ENCODE results near the gene CHERP. TPM values are rescaled to one million over a fixed set of nuclear protein-coding genes. Genes with fewer than 3 reads are reported as not detected.
A peak's percentile ranks its signal among the peaks of the same experiment; 100 is the strongest.
"Not testable (repeated sequence)": the region's sequence is repeated elsewhere in the genome, so short reads cannot be mapped to it uniquely, and the experiment has no call there.

CHERP gene
- total RNA-seq, 1 donor from 2014 or later, result 13.8 TPM

GRCh38 chr19:16497042-16497441 is 45.2 kb downstream of the CHERP start:
- H3K27ac ChIP-seq, result peak overlapping the region; percentile 64 to 69
- H3K4me3 ChIP-seq, result peak overlapping the region; percentile 72 to 82
- DNase-seq (ENCODE audit: low spot score in 2 of 2), result no peak
- intact Hi-C loops (cut with DNase I), result no loop called here
- H3K9me3 ChIP-seq, result no peaks in the 10 kb centered on the region
- no peaks in the 10 kb centered on the region for H3K27me3 ChIP-seq
- no peak for TF ChIP-seq CTCF (IDR thresholded peaks at IDR 0.05)
- H3K36me3 ChIP-seq, result peaks cover 0 to 8% of the 10 kb centered on the region in 2 donors
- peaks cover 0 to 7% of the 10 kb centered on the region in 2 donors for H3K4me1 ChIP-seq

GRCh38 chr19:16496613-16496983 is 45.6 kb downstream of the CHERP start:
- no peaks in the 10 kb centered on the region for H3K9me3 ChIP-seq
- peaks cover 0 to 6% of the 10 kb centered on the region in 2 donors for H3K36me3 ChIP-seq
- no peak for TF ChIP-seq CTCF (IDR thresholded peaks at IDR 0.05)
- no peaks in the 10 kb centered on the region for H3K27me3 ChIP-seq
- peaks cover 0 to 7% of the 10 kb centered on the region in 2 donors for H3K4me1 ChIP-seq
- H3K27ac ChIP-seq, result peak overlapping the region; percentile 64 to 69
- intact Hi-C loops (cut with DNase I), result loop anchor here (1.0 kb wide), 4 partner anchors 24 to 164 kb away; partner anchors contain the start of genes CHERP, SLC35E1 and SMIM7
- H3K4me3 ChIP-seq, result peak overlapping the region; percentile 72 to 82
- peak in 1 of 2 donors; percentile 75 for DNase-seq (ENCODE audit: low spot score in 2 of 2)

GRCh38 chr19:16495982-16496612 is 46.1 kb downstream of the CHERP start, which contains the start of the genes C19orf44 and CALR3:
TSS of gene C19orf44 (plus strand) at chr19:16496394. CDS start at chr19:16500793, 4,399 bp downstream.
TSS of gene CALR3 (minus strand) at chr19:16496167. CDS start at chr19:16496129, 38 bp downstream.
- intact Hi-C loops (cut with DNase I), result loop anchor here (1.0 kb wide), 4 partner anchors 24 to 164 kb away; partner anchors contain the start of genes CHERP, SLC35E1 and SMIM7
- peaks cover 0 to 1% of the 10 kb centered on the region in 2 donors for H3K36me3 ChIP-seq

GRCh38 chr19:16486476-16486875 is 55.8 kb downstream of the CHERP start:
- DNase-seq (ENCODE audit: low spot score in 2 of 2); H3K4me1 ChIP-seq; H3K36me3 ChIP-seq; H3K27me3 ChIP-seq; H3K9me3 ChIP-seq; H3K4me3 ChIP-seq; H3K27ac ChIP-seq; intact Hi-C loops (cut with DNase I): not testable (repeated sequence)

More at GRCh38 chr19:16495982-16496612, 46.1 kb downstream of the CHERP start, which contains the start of the genes C19orf44 and CALR3:
- DNase-seq (ENCODE audit: low spot score in 2 of 2), result peak; percentile 97 to 100
- no peaks in the 10 kb centered on the region for H3K27me3 ChIP-seq
- no peaks in the 10 kb centered on the region for H3K9me3 ChIP-seq
- H3K27ac ChIP-seq, result peak within 1 kb of the TSS; percentile 64 to 69
- peak within 1 kb of the TSS; percentile 72 to 82 for H3K4me3 ChIP-seq
- H3K4me1 ChIP-seq, result peaks cover 0 to 7% of the 10 kb centered on the region in 2 donors
- peak in 1 of 3 experiments; percentile 22 for TF ChIP-seq CTCF (IDR thresholded peaks at IDR 0.05)

GRCh38 chr19:16482745-16483144 is 59.5 kb downstream of the CHERP start:
- no peak for TF ChIP-seq CTCF (IDR thresholded peaks at IDR 0.05)
- no peaks in the 10 kb centered on the region for H3K27me3 ChIP-seq
- intact Hi-C loops (cut with DNase I), result no loop called here
- H3K36me3 ChIP-seq, result no peaks in the 10 kb centered on the region
- H3K4me1 ChIP-seq, result no peaks in the 10 kb centered on the region
- no peak for DNase-seq (ENCODE audit: low spot score in 2 of 2)
- no peak overlapping the region for H3K27ac ChIP-seq
- H3K4me3 ChIP-seq, result no peak overlapping the region
- H3K9me3 ChIP-seq, result no peaks in the 10 kb centered on the region

GRCh38 chr19:16477311-16477710 is 64.9 kb downstream of the CHERP start:
- Histone ChIP-seq H3K27ac (no peak overlapping the region), H3K4me1 (peaks cover 0 to 3% of the 10 kb centered on the region in 2 donors), H3K9me3 (no peaks in the 10 kb centered on the region), H3K36me3 (no peaks in the 10 kb centered on the region), H3K4me3 (no peak overlapping the region), H3K27me3 (no peaks in the 10 kb centered on the region)
- intact Hi-C loops (cut with DNase I), result no loop called here
- TF ChIP-seq CTCF (IDR thresholded peaks at IDR 0.05), result no peak
- DNase-seq (ENCODE audit: low spot score in 2 of 2), result no peak
